Neural cell (in vitro differentiated cells): ENCODE data around the gene SUCO. TPM values are rescaled to one million over a fixed set of nuclear protein-coding genes. Genes with fewer than 3 reads are reported as not detected.

Experiments
- H2AFZ ChIP-seq: fragments of 200-600, 300-800 bp; sonication (generic), shearing (Covaris generic); 2 replicates; pipeline ENCODE4 v1.6.0; 2014; ENCODE audit warnings: low read depth, mild to moderate bottlenecking, antibody characterized with exemption, low read length, moderate library complexity
- H3F3A ChIP-seq: fragments of 200-600 bp; shearing (Covaris generic); 2 replicates; pipeline ENCODE4 v1.6.1; 2016; ENCODE audit warnings: mild to moderate bottlenecking, moderate library complexity, mixed read lengths, antibody characterized with exemption, low read length; ENCODE audit not compliant: insufficient read depth, poor library complexity, severe bottlenecking
- H3K27ac ChIP-seq: fragments of 200-600, 300-800 bp; sonication (generic), shearing (Covaris generic); 2 replicates; pipeline ENCODE4 v1.5.1; 2014; ENCODE audit warnings: mild to moderate bottlenecking, low read length, moderate library complexity
- H3K27me3 ChIP-seq: fragments of 300-800, 200-600 bp; sonication (generic), shearing (Covaris generic); 2 replicates; pipeline ENCODE4 v1.6.0; 2014; ENCODE audit warnings: mild to moderate bottlenecking, low read depth, low read length, moderate library complexity; ENCODE audit not compliant: insufficient read depth
- H3K36me3 ChIP-seq: fragments of 300-800, 200-600 bp; sonication (generic), shearing (Covaris generic); 2 replicates; pipeline ENCODE4 v1.5.1; 2014; ENCODE audit warnings: mild to moderate bottlenecking, antibody characterized with exemption, low read length, moderate library complexity; ENCODE audit not compliant: insufficient read depth
- H3K4me2 ChIP-seq: fragments of 300-800, 200-600 bp; sonication (generic), shearing (Covaris generic); 2 replicates; pipeline ENCODE4 v1.6.0; 2014; ENCODE audit warnings: mild to moderate bottlenecking, low read length
- H3K4me3 ChIP-seq: fragments of 300-800, 200-600 bp; sonication (generic), shearing (Covaris generic); 2 replicates; pipeline ENCODE4 v1.5.1; 2014; ENCODE audit warnings: mild to moderate bottlenecking, low read length, moderate library complexity
- H3K79me2 ChIP-seq: fragments of 200-600 bp; shearing (Covaris generic); replicated peaks from 2 replicates; pipeline ENCODE4 v1.6.0; 2014; ENCODE audit warnings: mild to moderate bottlenecking, low read length, moderate library complexity; ENCODE audit not compliant: insufficient read depth
- H3K9ac ChIP-seq: fragments of 300-800, 200-600 bp; sonication (generic), shearing (Covaris generic); 2 replicates; pipeline ENCODE4 v1.6.1; 2016; ENCODE audit warnings: mild to moderate bottlenecking, low read length, mixed read lengths
- H3K9me2 ChIP-seq: fragments of 200-600 bp; shearing (Covaris generic); 2 replicates; pipeline ENCODE4 v1.6.1; 2016; ENCODE audit warnings: mild to moderate bottlenecking, low read length, mixed read lengths; ENCODE audit not compliant: insufficient read depth
- H3K9me3 ChIP-seq: fragments of 200-600, 300-800 bp; sonication (generic), shearing (Covaris generic); 2 replicates; pipeline ENCODE4 v1.6.1; 2016; ENCODE audit warnings: mild to moderate bottlenecking, mixed run types, low read length, moderate library complexity, mixed read lengths
- H4K20me1 ChIP-seq: fragments of 200-600 bp; shearing (Covaris generic); 2 replicates; pipeline ENCODE4 v1.6.1; 2016; ENCODE audit warnings: mild to moderate bottlenecking, mixed run types; ENCODE audit not compliant: insufficient read depth
- EP300 ChIP-seq: fragments of 450-650 bp; conservative IDR thresholded peaks from 2 replicates; pipeline ENCODE4 v1.6.1; 2014; ENCODE audit warnings: antibody characterized with exemption, mild to moderate bottlenecking, moderate library complexity; ENCODE audit not compliant: poor library complexity, severe bottlenecking
- EZH2 ChIP-seq: fragments of 200-600, 300-800 bp; shearing (Covaris generic), sonication (generic); IDR thresholded peaks from 2 replicates; pipeline ENCODE4 v1.6.1; 2014; ENCODE audit warnings: antibody characterized with exemption, low read length, borderline replicate concordance, mild to moderate bottlenecking; ENCODE audit not compliant: insufficient read depth, poor library complexity, severe bottlenecking
- MXI1 ChIP-seq: fragments of 450-650 bp; conservative IDR thresholded peaks from 2 replicates; pipeline ENCODE4 v1.6.1; 2014; ENCODE audit warnings: antibody characterized with exemption, mild to moderate bottlenecking; ENCODE audit not compliant: poor library complexity, severe bottlenecking
- POLR2AphosphoS5 ChIP-seq: IDR thresholded peaks from 2 replicates; pipeline ENCODE4 v1.6.1; 2012
- RAD21 ChIP-seq: fragments of 450-650 bp; conservative IDR thresholded peaks from 2 replicates; pipeline ENCODE4 v1.6.1; 2014; ENCODE audit warnings: antibody characterized with exemption, mild to moderate bottlenecking, moderate library complexity
- SMC3 ChIP-seq: fragments of 450-650 bp; conservative IDR thresholded peaks from 2 replicates; pipeline ENCODE4 v1.6.1; 2014; ENCODE audit warnings: antibody characterized with exemption, mild to moderate bottlenecking, moderate library complexity; ENCODE audit not compliant: poor library complexity
- TAF1 ChIP-seq: IDR thresholded peaks from 2 replicates; pipeline ENCODE4 v1.6.1; 2012; ENCODE audit warnings: low read depth
- polyA plus RNA-seq: library from polyadenylated mRNA; depleted of rRNA; stranded (reverse); fragments of >200 nt; gene quantifications from 2 replicates; pipeline ENCODE4 v1.2.3, GENCODE V29; 2014
- TF ChIP-seq, protein P1 (sequence below): fragments of 450-650 bp; IDR thresholded peaks from 2 replicates; pipeline ENCODE4 v1.5.1; 2014; ENCODE audit warnings: antibody characterized with exemption, mild to moderate bottlenecking, moderate library complexity; ENCODE audit not compliant: poor library complexity, severe bottlenecking
- TF ChIP-seq, protein P2 (sequence below): IDR thresholded peaks from 2 replicates; pipeline ENCODE4 v1.6.1; 2012; ENCODE audit warnings: borderline replicate concordance

The SUCO gene
- polyA plus RNA-seq, 1 donor from 2014 or later, result 43.4 TPM

DNA sequence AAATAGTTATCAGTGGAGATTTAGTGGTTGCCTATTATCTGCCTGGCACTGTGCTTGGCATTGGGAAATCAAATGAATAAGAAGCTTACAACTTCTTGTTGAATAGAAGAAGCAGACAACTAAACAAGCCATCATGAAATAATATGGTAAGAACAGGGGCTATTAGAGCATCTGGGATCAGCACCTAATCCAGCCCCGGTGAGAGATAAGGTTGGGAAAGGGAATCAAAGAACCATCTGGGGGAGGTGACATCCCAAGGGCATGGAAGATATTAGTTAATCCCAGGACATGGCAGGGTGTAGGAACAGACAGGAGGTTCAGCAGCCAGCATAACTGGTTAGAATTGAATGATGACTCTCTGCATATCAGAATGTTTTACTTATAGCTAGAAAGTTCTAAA is 36.3 kb upstream of the SUCO start:
- H3K9me2 ChIP-seq, result no peaks in the 10 kb centered on the region
- no peak overlapping the region for H3K4me3 ChIP-seq
- H3F3A ChIP-seq, result no peaks in the 10 kb centered on the region
- no peaks in the 10 kb centered on the region for H4K20me1 ChIP-seq
- H3K27ac ChIP-seq, result no peak overlapping the region
- no peaks in the 10 kb centered on the region for H3K9me3 ChIP-seq
- H2AFZ ChIP-seq, result no peak overlapping the region
- no peaks in the 10 kb centered on the region for H3K27me3 ChIP-seq
- TF ChIP-seq RAD21 (no peak), MXI1 (no peak), EP300 (no peak), POLR2AphosphoS5 (no peak), EZH2 (no peak), TAF1 (no peak), SMC3 (no peak)
- TF ChIP-seq, protein P1, sequence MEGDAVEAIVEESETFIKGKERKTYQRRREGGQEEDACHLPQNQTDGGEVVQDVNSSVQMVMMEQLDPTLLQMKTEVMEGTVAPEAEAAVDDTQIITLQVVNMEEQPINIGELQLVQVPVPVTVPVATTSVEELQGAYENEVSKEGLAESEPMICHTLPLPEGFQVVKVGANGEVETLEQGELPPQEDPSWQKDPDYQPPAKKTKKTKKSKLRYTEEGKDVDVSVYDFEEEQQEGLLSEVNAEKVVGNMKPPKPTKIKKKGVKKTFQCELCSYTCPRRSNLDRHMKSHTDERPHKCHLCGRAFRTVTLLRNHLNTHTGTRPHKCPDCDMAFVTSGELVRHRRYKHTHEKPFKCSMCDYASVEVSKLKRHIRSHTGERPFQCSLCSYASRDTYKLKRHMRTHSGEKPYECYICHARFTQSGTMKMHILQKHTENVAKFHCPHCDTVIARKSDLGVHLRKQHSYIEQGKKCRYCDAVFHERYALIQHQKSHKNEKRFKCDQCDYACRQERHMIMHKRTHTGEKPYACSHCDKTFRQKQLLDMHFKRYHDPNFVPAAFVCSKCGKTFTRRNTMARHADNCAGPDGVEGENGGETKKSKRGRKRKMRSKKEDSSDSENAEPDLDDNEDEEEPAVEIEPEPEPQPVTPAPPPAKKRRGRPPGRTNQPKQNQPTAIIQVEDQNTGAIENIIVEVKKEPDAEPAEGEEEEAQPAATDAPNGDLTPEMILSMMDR, result no peak
- TF ChIP-seq, protein P2, sequence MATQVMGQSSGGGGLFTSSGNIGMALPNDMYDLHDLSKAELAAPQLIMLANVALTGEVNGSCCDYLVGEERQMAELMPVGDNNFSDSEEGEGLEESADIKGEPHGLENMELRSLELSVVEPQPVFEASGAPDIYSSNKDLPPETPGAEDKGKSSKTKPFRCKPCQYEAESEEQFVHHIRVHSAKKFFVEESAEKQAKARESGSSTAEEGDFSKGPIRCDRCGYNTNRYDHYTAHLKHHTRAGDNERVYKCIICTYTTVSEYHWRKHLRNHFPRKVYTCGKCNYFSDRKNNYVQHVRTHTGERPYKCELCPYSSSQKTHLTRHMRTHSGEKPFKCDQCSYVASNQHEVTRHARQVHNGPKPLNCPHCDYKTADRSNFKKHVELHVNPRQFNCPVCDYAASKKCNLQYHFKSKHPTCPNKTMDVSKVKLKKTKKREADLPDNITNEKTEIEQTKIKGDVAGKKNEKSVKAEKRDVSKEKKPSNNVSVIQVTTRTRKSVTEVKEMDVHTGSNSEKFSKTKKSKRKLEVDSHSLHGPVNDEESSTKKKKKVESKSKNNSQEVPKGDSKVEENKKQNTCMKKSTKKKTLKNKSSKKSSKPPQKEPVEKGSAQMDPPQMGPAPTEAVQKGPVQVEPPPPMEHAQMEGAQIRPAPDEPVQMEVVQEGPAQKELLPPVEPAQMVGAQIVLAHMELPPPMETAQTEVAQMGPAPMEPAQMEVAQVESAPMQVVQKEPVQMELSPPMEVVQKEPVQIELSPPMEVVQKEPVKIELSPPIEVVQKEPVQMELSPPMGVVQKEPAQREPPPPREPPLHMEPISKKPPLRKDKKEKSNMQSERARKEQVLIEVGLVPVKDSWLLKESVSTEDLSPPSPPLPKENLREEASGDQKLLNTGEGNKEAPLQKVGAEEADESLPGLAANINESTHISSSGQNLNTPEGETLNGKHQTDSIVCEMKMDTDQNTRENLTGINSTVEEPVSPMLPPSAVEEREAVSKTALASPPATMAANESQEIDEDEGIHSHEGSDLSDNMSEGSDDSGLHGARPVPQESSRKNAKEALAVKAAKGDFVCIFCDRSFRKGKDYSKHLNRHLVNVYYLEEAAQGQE, result no peak
- no peak overlapping the region for H3K4me2 ChIP-seq
- no peak overlapping the region for H3K9ac ChIP-seq
- H3K36me3 ChIP-seq, result no peaks in the 10 kb centered on the region
- no peaks in the 10 kb centered on the region for H3K79me2 ChIP-seq

DNA sequence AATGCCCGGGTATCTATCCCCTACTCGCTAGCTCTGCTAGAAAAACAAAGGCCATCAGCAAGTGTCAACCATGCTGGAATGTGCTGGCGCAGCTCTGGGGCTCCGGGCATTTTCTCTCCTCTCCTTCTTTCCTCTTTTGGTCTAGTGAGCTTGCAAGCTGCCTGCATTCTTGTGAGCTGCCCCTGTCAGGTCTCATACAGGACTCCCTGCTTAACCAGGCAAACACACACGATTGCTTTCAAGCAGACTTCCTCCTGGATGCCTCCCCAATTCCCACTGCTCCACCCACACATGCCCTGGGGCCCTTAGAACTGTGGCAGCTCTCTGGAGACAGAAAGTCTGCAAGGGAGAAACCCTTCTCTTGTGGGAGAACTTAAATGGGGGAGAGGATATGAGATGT is 35.7 kb upstream of the SUCO start:
- Histone ChIP-seq H3K9me3 (no peaks in the 10 kb centered on the region), H4K20me1 (no peaks in the 10 kb centered on the region), H3K36me3 (no peaks in the 10 kb centered on the region), H3K27ac (no peak overlapping the region), H2AFZ (no peak overlapping the region), H3F3A (no peaks in the 10 kb centered on the region), H3K9me2 (no peaks in the 10 kb centered on the region), H3K79me2 (no peaks in the 10 kb centered on the region), H3K27me3 (no peaks in the 10 kb centered on the region), H3K4me3 (no peak overlapping the region), H3K9ac (no peak overlapping the region), H3K4me2 (no peak overlapping the region)
- no peak for TF ChIP-seq SMC3
- TF ChIP-seq, protein P1, result no peak
- no peak for TF ChIP-seq TAF1
- no peak for TF ChIP-seq RAD21
